Measurements from ENCODE around the gene RNF157.

The RNF157 gene

GRCh38 chr17:76130473-76130872 lies 109.8 kb downstream of the RNF157 start:
- Histone ChIP-seq H3K27ac (replicated peaks) (no peak overlapping the region), H3K27me3 (ENCODE audit: insufficient read depth, poor library complexity, severe bottlenecking) (no peaks in the 10 kb centered on the region), H3K4me3 (replicated peaks; ENCODE audit: insufficient read depth, low read length) (no peak overlapping the region)
- peak in 1 of 2 experiments; percentile 33 for DNase-seq (ENCODE audit: low read depth in 1 of 2, low spot score in 1 of 2)
- TF ChIP-seq POLR2AphosphoS5 (IDR thresholded peaks at IDR 0.05; ENCODE audit: low read depth) (no peak), GABPA (IDR thresholded peaks at IDR 0.05; ENCODE audit: low read depth) (no peak), SPI1 (IDR thresholded peaks at IDR 0.05; ENCODE audit: borderline replicate concordance, low read depth) (no peak), CTCF (IDR thresholded peaks at IDR 0.05; ENCODE audit: insufficient read depth, low read length) (no peak)
- TF ChIP-seq, protein P1, sequence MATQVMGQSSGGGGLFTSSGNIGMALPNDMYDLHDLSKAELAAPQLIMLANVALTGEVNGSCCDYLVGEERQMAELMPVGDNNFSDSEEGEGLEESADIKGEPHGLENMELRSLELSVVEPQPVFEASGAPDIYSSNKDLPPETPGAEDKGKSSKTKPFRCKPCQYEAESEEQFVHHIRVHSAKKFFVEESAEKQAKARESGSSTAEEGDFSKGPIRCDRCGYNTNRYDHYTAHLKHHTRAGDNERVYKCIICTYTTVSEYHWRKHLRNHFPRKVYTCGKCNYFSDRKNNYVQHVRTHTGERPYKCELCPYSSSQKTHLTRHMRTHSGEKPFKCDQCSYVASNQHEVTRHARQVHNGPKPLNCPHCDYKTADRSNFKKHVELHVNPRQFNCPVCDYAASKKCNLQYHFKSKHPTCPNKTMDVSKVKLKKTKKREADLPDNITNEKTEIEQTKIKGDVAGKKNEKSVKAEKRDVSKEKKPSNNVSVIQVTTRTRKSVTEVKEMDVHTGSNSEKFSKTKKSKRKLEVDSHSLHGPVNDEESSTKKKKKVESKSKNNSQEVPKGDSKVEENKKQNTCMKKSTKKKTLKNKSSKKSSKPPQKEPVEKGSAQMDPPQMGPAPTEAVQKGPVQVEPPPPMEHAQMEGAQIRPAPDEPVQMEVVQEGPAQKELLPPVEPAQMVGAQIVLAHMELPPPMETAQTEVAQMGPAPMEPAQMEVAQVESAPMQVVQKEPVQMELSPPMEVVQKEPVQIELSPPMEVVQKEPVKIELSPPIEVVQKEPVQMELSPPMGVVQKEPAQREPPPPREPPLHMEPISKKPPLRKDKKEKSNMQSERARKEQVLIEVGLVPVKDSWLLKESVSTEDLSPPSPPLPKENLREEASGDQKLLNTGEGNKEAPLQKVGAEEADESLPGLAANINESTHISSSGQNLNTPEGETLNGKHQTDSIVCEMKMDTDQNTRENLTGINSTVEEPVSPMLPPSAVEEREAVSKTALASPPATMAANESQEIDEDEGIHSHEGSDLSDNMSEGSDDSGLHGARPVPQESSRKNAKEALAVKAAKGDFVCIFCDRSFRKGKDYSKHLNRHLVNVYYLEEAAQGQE (IDR thresholded peaks at IDR 0.05; ENCODE audit: insufficient replicate concordance, low read depth), result no peak

DNA sequence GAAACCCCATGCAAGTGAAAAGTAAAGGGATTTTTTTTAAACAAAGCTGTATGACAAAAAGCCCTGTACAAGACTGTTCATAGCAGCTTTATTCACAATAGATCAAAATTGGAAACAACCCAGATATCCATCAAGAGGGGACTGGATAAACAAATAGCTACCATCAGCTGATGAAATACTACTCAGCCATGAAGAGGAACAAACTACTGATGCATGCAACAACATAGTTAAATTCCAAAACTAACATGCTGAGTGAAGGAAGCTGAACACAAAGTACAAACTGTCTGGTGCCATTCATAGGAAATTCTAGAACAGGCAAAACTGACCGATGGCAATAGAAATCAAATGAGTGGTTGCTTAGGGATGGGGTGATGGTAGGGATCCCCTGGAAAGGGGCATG lies 114.4 kb downstream of the RNF157 start:
- DNase-seq (ENCODE audit: low read depth in 1 of 2, low spot score in 1 of 2), result no peak
- TF ChIP-seq, protein P1 (IDR thresholded peaks at IDR 0.05; ENCODE audit: insufficient replicate concordance, low read depth), result no peak
- TF ChIP-seq POLR2AphosphoS5 (IDR thresholded peaks at IDR 0.05; ENCODE audit: low read depth), result no peak
- TF ChIP-seq CTCF (IDR thresholded peaks at IDR 0.05; ENCODE audit: insufficient read depth, low read length), result no peak
- TF ChIP-seq SPI1 (IDR thresholded peaks at IDR 0.05; ENCODE audit: borderline replicate concordance, low read depth), result no peak
- Histone ChIP-seq H3K27ac (replicated peaks) (no peak overlapping the region), H3K27me3 (ENCODE audit: insufficient read depth, poor library complexity, severe bottlenecking) (no peaks in the 10 kb centered on the region), H3K4me3 (replicated peaks; ENCODE audit: insufficient read depth, low read length) (no peak overlapping the region)

GRCh38 chr17:76125391-76125675 lies 115.0 kb downstream of the RNF157 start:
- TF ChIP-seq GABPA (IDR thresholded peaks at IDR 0.05; ENCODE audit: low read depth), result no peak
- no peak for TF ChIP-seq SPI1 (IDR thresholded peaks at IDR 0.05; ENCODE audit: borderline replicate concordance, low read depth)
- TF ChIP-seq, protein P1 (IDR thresholded peaks at IDR 0.05; ENCODE audit: insufficient replicate concordance, low read depth), result no peak
- no peak for TF ChIP-seq POLR2AphosphoS5 (IDR thresholded peaks at IDR 0.05; ENCODE audit: low read depth)
- TF ChIP-seq CTCF (IDR thresholded peaks at IDR 0.05; ENCODE audit: insufficient read depth, low read length), result no peak
- Histone ChIP-seq H3K4me3 (replicated peaks; ENCODE audit: insufficient read depth, low read length) (no peak overlapping the region), H3K27ac (replicated peaks) (no peak overlapping the region), H3K27me3 (ENCODE audit: insufficient read depth, poor library complexity, severe bottlenecking) (no peaks in the 10 kb centered on the region)
- no peak for DNase-seq (ENCODE audit: low read depth in 1 of 2, low spot score in 1 of 2)

Measured in HL-60 (cell line).